HG02852 (cell line): ENCODE data around the gene NIN.

Experiments
- ATAC-seq: cut with Tn5 transposase; IDR thresholded peaks from one replicate; pipeline ENCODE4 v1.9.1; 2021; ENCODE audit warnings: mild to moderate bottlenecking, moderate library complexity; ENCODE audit not compliant: unreplicated experiment

Gene NIN

GRCh38 chr14:50830932-50831725 is at the start of gene NIN:
NIN (minus strand) TSS chr14:50831162; CDS start chr14:50822056, 9,106 bp downstream.
- peak; percentile 79 for ATAC-seq

GRCh38 chr14:50875359-50876070 is 44.6 kb upstream of the NIN start:
- ATAC-seq, result peak; percentile 97

GRCh38 chr14:50874757-50875156 is 43.8 kb upstream of the NIN start:
- ATAC-seq, result no peak

- ATAC-seq, result no peak
Observed at GRCh38 chr14:50871914-50872732, 41.2 kb upstream of the NIN start, which contains the start of gene ABHD12B. ABHD12B (plus strand) TSS chr14:50872053; CDS start chr14:50872175, 122 bp downstream.

- ATAC-seq, result no peak
Observed at GRCh38 chr14:50871228-50871627, 40.3 kb upstream of the NIN start.

- ATAC-seq, result no peak
Observed at GRCh38 chr14:50865391-50866076, 34.6 kb upstream of the NIN start.

- ATAC-seq, result no peak
Observed at GRCh38 chr14:50864946-50865345, 34.0 kb upstream of the NIN start.

- no peak for ATAC-seq
Observed at GRCh38 chr14:50864237-50864636, 33.3 kb upstream of the NIN start.

GRCh38 chr14:50862036-50862570 is 31.1 kb upstream of the NIN start:
- no peak for ATAC-seq

- ATAC-seq, result peak; percentile 47
Observed at GRCh38 chr14:50860478-50861086, 29.6 kb upstream of the NIN start.

GRCh38 chr14:50859296-50859624 is 28.3 kb upstream of the NIN start:
- peak; percentile 14 for ATAC-seq

GRCh38 chr14:50856660-50857059 is 25.7 kb upstream of the NIN start:
- ATAC-seq, result no peak

- ATAC-seq, result no peak
Observed at GRCh38 chr14:50855558-50855957, 24.6 kb upstream of the NIN start.

GRCh38 chr14:50854521-50854920 is 23.6 kb upstream of the NIN start:
- ATAC-seq, result no peak

GRCh38 chr14:50853891-50854290 is 22.9 kb upstream of the NIN start:
- ATAC-seq, result no peak

GRCh38 chr14:50846226-50846880 is 15.4 kb upstream of the NIN start:
- ATAC-seq, result no peak

GRCh38 chr14:50845166-50845565 is 14.2 kb upstream of the NIN start:
- ATAC-seq, result no peak

GRCh38 chr14:50844391-50844790 is 13.4 kb upstream of the NIN start:
- no peak for ATAC-seq

GRCh38 chr14:50839691-50840090 is 8.7 kb upstream of the NIN start:
- no peak for ATAC-seq

GRCh38 chr14:50839048-50839447 is 8.1 kb upstream of the NIN start:
- ATAC-seq, result no peak
